ENCODE measurements around the gene ACTR3. TPM values are rescaled to one million over a fixed set of nuclear protein-coding genes. Genes with fewer than 3 reads are reported as not detected.
A peak's percentile ranks its signal among the peaks of the same experiment; 100 is the strongest.

ACTR3 gene
- total RNA-seq, 1 experiment from 2014 or later = 393 TPM

- DNase-seq (ENCODE audit: low read depth) = peak; percentile 41
These were observed 75.8 kb downstream of the ACTR3 start for GRCh38 chr2:113965644-113966043.

- no peak for DNase-seq (ENCODE audit: low read depth)
These were observed 76.3 kb downstream of the ACTR3 start for GRCh38 chr2:113966171-113966570.

- DNase-seq (ENCODE audit: low read depth) = no peak
These were observed 76.9 kb downstream of the ACTR3 start for GRCh38 chr2:113966832-113967231.

GRCh38 chr2:113967272-113967671 is 77.4 kb downstream of the ACTR3 start:
- no peak for DNase-seq (ENCODE audit: low read depth)

GRCh38 chr2:113972766-113973165 is 82.9 kb downstream of the ACTR3 start:
- no peak for DNase-seq (ENCODE audit: low read depth)

- no peak for DNase-seq (ENCODE audit: low read depth)
These were observed 83.9 kb downstream of the ACTR3 start for GRCh38 chr2:113973810-113974209.

- DNase-seq (ENCODE audit: low read depth) = no peak
These were observed 84.8 kb downstream of the ACTR3 start for GRCh38 chr2:113974727-113975126.

- no peak for DNase-seq (ENCODE audit: low read depth)
These were observed 86.5 kb downstream of the ACTR3 start for GRCh38 chr2:113976277-113976928.

GRCh38 chr2:113977060-113977659 is 87.3 kb downstream of the ACTR3 start:
- DNase-seq (ENCODE audit: low read depth) = peak; percentile 46

- peak; percentile 76 for DNase-seq (ENCODE audit: low read depth)
These were observed 88.0 kb downstream of the ACTR3 start for GRCh38 chr2:113977660-113978523.

GRCh38 chr2:113978524-113979190 is 88.8 kb downstream of the ACTR3 start:
- no peak for DNase-seq (ENCODE audit: low read depth)

GRCh38 chr2:113979191-113980128 is 89.6 kb downstream of the ACTR3 start:
- DNase-seq (ENCODE audit: low read depth) = no peak

GRCh38 chr2:113980946-113981345 is 91.1 kb downstream of the ACTR3 start:
- DNase-seq (ENCODE audit: low read depth) = peak; percentile 76

- DNase-seq (ENCODE audit: low read depth) = no peak
These were observed 91.7 kb downstream of the ACTR3 start for GRCh38 chr2:113981404-113982134.

GRCh38 chr2:113985554-113986397 is 95.9 kb downstream of the ACTR3 start:
- DNase-seq (ENCODE audit: low read depth) = no peak

GRCh38 chr2:113986762-113987290 is 96.9 kb downstream of the ACTR3 start:
- DNase-seq (ENCODE audit: low read depth) = no peak

- DNase-seq (ENCODE audit: low read depth) = no peak
These were observed 102.2 kb downstream of the ACTR3 start for GRCh38 chr2:113992090-113992489.

GRCh38 chr2:113996671-113997594 is 107.0 kb downstream of the ACTR3 start:
- DNase-seq (ENCODE audit: low read depth) = no peak

All from M059J (cell line).